Panc1 (cell line): ENCODE measurements around the gene RABGAP1L.

ENCODE experiments used
- POLR2AphosphoS5 ChIP-seq: IDR thresholded peaks from 2 replicates; pipeline ENCODE4 v1.6.1; 2012; ENCODE audit warnings: mild to moderate bottlenecking, low read depth, low read length, moderate library complexity
- SIN3A ChIP-seq: IDR thresholded peaks from 2 replicates; pipeline ENCODE4 v1.6.1; 2012; ENCODE audit warnings: low read depth, mild to moderate bottlenecking, low read length, moderate library complexity, borderline replicate concordance; ENCODE audit not compliant: insufficient read depth
- TF ChIP-seq, protein P1 (sequence below): fragments of 450-650 bp; IDR thresholded peaks from 2 replicates; pipeline ENCODE4 v1.5.1; 2017; ENCODE audit warnings: mild to moderate bottlenecking
- TF ChIP-seq, protein P2 (sequence below), 2 experiments: IDR thresholded peaks; 2 replicates each; pipeline ENCODE4 v1.6.1; 2011 to 2012; ENCODE audit warnings: low read depth in 2 of 2, control low read depth in 1 of 2, low read length in 1 of 2, mild to moderate bottlenecking in 1 of 2, moderate library complexity in 1 of 2; ENCODE audit not compliant: insufficient read depth in 1 of 2

DNA sequence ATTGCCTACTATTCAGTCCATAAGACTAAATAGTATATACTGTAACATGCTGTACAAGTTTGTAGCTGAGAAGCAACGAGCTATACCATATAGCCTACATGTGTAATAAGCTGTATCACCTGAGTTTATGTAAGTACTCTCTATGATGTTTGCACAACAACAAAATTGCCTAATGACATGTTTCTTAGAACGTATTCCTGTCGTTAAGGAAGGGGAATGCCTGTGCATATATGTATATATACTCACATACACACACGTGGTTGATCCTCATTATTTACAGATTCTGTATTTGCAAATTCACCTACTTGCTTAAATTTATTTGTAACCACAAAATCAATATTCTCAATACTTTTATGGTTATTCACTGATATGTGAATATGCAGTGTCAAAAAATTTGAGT lies 504.0 kb downstream of the RABGAP1L start:
- TF ChIP-seq, protein P1, sequence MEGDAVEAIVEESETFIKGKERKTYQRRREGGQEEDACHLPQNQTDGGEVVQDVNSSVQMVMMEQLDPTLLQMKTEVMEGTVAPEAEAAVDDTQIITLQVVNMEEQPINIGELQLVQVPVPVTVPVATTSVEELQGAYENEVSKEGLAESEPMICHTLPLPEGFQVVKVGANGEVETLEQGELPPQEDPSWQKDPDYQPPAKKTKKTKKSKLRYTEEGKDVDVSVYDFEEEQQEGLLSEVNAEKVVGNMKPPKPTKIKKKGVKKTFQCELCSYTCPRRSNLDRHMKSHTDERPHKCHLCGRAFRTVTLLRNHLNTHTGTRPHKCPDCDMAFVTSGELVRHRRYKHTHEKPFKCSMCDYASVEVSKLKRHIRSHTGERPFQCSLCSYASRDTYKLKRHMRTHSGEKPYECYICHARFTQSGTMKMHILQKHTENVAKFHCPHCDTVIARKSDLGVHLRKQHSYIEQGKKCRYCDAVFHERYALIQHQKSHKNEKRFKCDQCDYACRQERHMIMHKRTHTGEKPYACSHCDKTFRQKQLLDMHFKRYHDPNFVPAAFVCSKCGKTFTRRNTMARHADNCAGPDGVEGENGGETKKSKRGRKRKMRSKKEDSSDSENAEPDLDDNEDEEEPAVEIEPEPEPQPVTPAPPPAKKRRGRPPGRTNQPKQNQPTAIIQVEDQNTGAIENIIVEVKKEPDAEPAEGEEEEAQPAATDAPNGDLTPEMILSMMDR, result no peak
- no peak for TF ChIP-seq POLR2AphosphoS5
- TF ChIP-seq, protein P2, sequence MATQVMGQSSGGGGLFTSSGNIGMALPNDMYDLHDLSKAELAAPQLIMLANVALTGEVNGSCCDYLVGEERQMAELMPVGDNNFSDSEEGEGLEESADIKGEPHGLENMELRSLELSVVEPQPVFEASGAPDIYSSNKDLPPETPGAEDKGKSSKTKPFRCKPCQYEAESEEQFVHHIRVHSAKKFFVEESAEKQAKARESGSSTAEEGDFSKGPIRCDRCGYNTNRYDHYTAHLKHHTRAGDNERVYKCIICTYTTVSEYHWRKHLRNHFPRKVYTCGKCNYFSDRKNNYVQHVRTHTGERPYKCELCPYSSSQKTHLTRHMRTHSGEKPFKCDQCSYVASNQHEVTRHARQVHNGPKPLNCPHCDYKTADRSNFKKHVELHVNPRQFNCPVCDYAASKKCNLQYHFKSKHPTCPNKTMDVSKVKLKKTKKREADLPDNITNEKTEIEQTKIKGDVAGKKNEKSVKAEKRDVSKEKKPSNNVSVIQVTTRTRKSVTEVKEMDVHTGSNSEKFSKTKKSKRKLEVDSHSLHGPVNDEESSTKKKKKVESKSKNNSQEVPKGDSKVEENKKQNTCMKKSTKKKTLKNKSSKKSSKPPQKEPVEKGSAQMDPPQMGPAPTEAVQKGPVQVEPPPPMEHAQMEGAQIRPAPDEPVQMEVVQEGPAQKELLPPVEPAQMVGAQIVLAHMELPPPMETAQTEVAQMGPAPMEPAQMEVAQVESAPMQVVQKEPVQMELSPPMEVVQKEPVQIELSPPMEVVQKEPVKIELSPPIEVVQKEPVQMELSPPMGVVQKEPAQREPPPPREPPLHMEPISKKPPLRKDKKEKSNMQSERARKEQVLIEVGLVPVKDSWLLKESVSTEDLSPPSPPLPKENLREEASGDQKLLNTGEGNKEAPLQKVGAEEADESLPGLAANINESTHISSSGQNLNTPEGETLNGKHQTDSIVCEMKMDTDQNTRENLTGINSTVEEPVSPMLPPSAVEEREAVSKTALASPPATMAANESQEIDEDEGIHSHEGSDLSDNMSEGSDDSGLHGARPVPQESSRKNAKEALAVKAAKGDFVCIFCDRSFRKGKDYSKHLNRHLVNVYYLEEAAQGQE (IDR thresholded peaks at IDR 0.05; ENCODE audit: insufficient read depth in 1 of 2, low read depth in 2 of 2, low read length in 1 of 2), result no peak
- no peak for TF ChIP-seq SIN3A
